Kasumi-1 (cell line): ENCODE results near the gene REM1.
"Not testable (repeated sequence)": the region's sequence is repeated elsewhere in the genome, so short reads cannot be mapped to it uniquely, and the experiment has no call there.

ENCODE experiments used
- DNase-seq, 2 experiments: peaks; one replicate each; lab custom pipeline; 2025; lab: John Stamatoyannopoulos, UW

The REM1 gene

DNA sequence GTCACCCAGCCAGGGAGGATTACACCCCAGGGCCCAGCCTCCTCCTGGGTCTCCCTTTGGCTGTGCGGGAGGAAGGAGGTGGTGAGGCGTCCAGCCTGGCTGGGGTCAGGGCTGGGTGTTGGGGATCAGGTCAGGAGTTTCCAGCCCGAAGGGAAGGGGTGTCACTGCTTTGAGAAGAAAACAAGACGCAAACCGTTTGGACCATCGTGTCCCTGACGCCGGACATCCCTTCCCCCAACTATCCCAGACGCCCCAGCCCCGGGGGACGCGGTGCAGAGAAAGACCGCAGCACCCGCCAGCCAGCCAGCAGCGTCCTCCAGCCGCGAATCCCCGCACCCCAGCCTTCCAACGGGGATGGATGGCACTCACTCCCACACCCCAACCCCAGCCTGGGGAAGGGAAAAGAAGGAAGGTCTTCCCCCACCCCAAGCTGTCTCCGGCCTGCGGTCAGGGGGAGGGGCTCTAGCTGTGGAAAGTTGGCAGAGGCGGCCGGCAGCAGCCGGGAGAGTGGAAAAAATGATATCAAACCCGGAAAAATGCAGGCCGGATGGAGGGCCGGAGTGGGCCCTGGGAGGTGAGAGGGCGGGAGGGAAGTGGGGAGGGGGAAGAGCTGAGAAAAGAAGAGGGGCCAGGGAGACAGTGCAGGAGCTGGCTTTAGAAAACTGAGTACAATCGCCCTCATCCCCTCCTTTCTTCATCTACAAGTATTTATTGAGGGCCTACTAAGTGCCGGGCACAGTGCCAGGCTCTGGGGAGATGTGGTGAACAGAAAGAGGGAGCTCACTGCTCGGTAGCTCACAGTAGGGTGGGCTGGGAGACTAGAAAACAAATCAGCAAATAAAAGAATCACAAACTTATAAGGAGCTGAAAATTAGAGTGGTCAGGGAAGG, 10.6 kb downstream of the REM1 start:
- peak; percentile 35 to 39 for DNase-seq

GRCh38 chr20:31488115-31488514, 13.0 kb downstream of the REM1 start:
- no peak for DNase-seq

- DNase-seq: no peak
Measured at GRCh38 chr20:31489152-31489551, 14.1 kb downstream of the REM1 start.

DNA sequence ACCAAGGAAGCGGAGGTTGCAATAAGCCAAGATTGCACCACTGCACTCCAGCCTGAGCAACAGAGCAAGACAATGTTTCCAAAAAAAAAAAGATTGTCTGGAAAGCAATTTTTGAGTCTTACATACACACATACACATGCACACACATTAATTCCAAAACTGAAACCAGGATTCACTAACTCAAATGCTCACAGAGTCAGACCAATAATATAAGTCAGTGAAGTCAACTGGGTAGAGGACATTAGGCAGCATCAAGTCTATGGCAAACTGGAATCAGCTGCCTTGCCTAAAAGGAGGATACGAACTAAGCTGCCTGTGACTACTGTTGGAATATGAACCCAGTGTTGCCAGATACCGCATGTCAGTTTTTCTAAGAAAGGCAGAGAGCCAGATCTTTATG, 15.7 kb downstream of the REM1 start:
- DNase-seq: no peak

GRCh38 chr20:31494131-31494530, 19.0 kb downstream of the REM1 start:
- no peak for DNase-seq

DNA sequence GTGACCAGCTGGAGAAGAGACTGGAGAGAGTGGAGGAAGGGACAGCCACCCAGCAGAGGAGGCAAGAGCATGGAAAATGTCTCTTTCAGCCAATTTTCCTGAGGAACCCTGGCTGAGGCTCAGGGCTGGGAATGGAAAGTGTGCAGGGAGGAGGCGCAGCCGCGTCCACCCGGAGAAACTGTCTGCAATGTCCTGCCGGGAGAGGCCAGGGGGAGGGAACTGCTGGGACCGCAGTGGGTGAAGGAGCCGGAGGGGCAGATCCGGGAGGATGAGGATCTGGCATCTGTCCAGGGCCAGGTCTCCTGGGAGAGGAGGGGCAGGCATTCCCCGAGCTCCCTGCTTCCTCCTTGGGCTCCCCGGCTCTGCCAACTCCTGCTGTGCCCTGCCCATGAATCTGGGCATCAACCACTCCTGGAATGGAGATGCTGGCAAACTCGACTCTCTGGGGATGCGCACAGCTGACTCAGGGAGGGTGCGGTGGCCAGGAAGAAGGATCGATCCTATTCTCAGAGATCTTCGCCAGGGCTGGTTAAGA, 21.7 kb downstream of the REM1 start:
- DNase-seq: no peak

GRCh38 chr20:31497838-31498540, 22.9 kb downstream of the REM1 start:
- no peak for DNase-seq

DNA sequence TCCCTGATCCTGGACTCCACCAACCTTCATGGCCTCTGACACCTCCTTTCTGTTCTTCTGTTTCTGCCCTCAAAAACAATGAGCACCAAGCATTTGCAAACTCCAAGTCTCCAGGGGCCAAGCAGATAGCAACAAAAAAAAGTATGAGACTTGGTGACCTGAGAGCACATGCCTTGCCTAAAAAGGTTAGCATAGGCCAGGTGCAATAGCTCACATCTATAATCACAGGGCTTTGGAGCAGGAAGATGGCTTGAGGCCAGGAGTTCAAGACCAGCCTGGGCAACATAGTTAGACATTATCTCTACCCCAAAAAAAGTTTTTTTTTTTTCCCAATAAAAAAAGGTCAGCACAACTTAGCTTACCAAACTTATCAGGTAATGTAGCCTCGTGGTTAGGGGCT, 25.4 kb downstream of the REM1 start:
- DNase-seq: no peak

- DNase-seq: peak; percentile 36 to 49
Measured at GRCh38 chr20:31502884-31503673, 28.0 kb downstream of the REM1 start.

DNA sequence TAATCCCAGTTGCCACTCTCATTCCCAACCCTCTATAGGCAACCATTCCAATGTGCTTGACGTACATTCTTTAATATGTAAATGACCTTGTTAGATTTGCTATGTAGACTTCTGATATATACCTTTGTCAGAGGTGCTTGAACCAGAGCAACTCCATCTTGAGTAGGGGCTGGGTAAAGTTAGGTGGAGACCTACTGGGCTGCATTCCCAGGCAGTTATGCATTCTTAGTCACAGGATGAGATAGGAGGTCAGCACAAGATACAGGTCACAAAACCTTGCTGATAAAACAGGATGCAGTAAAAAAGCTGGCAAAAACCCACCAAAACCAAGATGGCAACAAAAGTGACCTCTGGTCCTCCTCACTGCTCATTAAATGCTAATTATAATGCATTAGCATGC, 30.8 kb downstream of the REM1 start:
- no peak for DNase-seq

GRCh38 chr20:31508517-31509244, 33.6 kb downstream of the REM1 start:
- DNase-seq: no peak

- peak; percentile 79 to 87 for DNase-seq
Measured at GRCh38 chr20:31514154-31515071, 39.3 kb downstream of the REM1 start, which contains the start of gene HM13. HM13 (plus strand) TSS chr20:31514442; CDS start chr20:31514552, 110 bp downstream.

DNA sequence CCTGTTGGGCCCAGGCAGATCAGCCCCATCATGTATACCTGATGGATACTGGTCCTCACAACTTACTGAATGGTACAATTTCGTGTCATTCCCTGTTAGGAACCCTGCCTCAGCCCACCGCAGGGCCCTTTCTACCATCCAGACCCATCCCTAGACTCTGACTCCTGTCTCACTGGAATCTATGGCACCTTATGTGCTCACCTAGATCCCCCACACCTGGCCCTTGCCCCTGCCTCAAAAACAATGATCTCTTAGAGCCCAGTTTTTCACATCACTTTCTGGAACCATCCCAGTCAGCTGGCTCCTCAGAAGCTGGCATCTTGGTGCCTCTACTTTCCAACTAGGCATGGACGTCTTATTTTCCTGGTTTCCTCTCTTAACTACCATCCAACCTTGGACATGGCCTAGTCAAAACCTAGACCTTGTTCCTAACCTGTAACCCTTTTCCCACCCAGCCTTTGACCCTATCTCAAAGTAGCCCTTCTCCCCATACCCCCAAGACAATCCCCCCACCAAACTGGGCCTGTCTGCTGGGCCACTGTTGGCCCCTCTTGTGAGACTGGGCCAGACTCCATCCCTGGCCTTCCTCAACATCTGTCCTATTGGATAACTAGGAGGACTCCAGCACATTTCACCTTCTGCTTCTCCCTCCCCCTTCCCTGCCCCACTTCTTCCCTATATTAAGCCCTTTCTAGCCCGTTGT, 40.1 kb downstream of the REM1 start:
- DNase-seq: no peak

GRCh38 chr20:31515775-31516107, 40.7 kb downstream of the REM1 start:
- no peak for DNase-seq

DNA sequence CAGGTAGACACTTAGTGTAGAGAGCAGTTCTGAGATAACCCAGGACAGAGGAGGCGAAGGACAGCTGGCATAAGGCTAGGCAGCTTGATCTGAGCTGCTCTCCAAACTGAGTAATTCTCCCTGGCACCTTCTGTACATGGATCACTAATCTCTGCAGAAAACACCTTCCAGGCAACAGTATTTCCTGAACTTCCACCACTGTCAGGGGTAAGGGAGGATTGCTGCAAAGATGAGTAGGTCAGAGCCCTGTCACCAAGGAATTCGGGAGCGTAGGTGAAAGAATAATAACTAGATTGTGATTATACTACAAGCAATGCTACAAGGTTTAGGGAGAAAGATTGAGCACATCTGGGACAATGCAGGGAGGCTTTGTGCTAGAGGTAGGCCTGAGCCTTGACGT, 41.1 kb downstream of the REM1 start:
- no peak for DNase-seq

DNA sequence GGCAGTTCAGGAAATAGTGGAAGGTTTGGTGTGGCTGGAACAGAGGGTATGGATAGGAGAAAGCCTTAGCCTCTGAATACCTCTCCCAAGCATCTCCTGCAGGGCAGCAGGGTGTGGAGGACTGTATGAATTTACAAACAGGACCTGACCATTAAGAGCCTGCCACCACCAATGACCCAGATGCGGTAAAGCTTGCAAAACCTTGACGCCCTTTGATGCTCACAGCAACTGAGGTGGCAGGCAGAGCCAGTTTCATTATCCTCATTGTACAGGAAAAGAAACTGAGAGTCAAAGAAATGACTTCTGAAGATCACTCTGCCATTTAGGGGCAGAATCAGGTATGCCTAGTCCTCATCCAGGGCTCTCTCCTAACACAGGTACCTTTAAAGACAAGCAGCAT, 41.6 kb downstream of the REM1 start:
- no peak for DNase-seq

GRCh38 chr20:31517373-31517772, 42.3 kb downstream of the REM1 start:
- peak; percentile 83 to 87 for DNase-seq

DNA sequence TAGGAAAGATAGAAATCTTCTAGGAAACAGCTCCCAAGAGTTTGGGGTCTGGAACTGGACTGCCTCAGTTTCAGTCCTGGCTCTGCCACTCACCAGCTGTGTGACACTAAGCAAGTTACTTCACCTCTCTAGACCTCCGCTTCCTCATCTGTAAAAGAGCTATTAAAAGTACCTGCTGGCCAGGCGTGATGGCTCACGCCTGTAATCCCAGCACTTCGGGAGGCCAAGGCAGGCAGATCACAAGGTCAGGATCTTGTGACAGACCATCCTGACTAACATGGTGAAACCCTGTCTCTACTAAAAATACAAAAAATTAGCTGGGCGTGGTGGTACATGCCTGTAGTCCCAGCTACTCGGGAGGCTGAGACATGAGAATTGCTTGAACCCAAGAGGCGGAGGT, 46.2 kb downstream of the REM1 start:
- not testable (repeated sequence) for DNase-seq

DNA sequence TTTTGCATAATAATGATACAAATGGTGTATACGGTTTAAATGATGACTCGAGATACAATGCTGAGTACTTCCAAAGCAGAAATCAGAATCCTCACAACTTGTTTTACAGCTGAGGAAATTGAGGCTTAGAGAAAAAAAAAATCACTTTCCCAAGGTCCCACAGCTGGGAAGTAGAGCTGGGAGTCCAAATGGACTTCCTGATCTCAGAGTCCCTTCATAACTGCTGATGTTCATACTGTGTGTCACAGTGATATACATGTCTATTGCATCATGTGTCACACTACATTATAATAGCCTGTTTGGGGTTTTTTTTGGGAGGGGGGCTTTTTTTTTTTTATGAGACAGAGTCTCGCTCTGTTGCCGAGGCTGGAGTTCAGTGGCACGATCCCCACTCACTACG, 47.6 kb downstream of the REM1 start:
- no peak for DNase-seq
